GM12892 (cell line): Measurements from ENCODE around the gene CASKIN2.

ENCODE experiments used
- POLR2A ChIP-seq: IDR thresholded peaks from 2 replicates; pipeline ENCODE4 v1.6.1; 2011; ENCODE audit warnings: low read depth, low read length, control low read depth
- TAF1 ChIP-seq: IDR thresholded peaks from 2 replicates; pipeline ENCODE4 v1.6.1; 2011; ENCODE audit warnings: low read depth, mild to moderate bottlenecking, control low read depth, low read length, borderline replicate concordance

GRCh38 chr17:75481194-75482068, 33.9 kb downstream of the CASKIN2 start:
- no peak for TF ChIP-seq TAF1
- TF ChIP-seq POLR2A = no peak
